GM19397 (cell line): ENCODE measurements around the gene EVA1B.
A peak's percentile ranks its signal among the peaks of the same experiment; 100 is the strongest.

ENCODE experiments used
- ATAC-seq: cut with Tn5 transposase; IDR thresholded peaks from one replicate; pipeline ENCODE4 v1.9.1; 2021; ENCODE audit warnings: mild to moderate bottlenecking, moderate library complexity; ENCODE audit not compliant: unreplicated experiment

Gene EVA1B, protein sequence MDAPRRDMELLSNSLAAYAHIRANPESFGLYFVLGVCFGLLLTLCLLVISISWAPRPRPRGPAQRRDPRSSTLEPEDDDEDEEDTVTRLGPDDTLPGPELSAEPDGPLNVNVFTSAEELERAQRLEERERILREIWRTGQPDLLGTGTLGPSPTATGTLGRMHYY

DNA sequence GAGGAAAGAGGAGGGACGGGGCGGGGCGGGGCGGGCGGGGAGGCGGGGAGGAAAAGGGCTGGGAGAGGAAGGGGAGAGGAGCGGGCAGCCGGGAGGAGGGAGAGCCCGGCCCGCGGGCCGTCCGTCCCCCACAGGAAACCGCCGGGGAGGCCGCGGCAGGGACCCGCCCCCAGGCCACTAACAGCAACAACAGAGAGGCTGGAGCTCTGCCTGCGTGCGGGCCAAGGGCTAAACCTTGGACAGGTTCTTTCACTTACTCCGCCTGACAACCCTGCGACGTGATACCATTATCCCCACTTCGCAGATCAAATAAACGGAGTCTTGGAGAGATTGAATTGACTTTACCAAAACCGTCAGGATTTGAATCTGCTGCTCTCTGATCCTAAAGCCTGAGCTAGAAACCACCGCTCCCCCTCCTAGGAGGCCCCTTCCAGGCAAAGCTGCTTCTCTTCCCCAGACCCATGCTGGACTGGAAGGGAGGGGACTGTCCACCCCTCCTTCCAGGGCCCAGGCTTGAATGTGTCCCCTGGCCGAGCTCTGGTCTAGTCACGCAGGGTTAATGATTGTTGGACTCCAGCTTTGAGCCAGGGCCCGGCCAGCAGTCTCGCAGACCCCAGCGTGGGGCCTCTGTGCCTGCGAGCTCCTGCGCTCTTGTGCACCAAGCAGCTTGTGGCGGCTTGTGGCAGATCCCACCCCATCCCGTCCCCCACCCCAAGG, at the start of gene EVA1B:
Gene EVA1B (minus strand): TSS at position 10 of the 717 bp plus-strand sequence. CDS start 608 bp downstream, outside the sequence.
- ATAC-seq: no peak

DNA sequence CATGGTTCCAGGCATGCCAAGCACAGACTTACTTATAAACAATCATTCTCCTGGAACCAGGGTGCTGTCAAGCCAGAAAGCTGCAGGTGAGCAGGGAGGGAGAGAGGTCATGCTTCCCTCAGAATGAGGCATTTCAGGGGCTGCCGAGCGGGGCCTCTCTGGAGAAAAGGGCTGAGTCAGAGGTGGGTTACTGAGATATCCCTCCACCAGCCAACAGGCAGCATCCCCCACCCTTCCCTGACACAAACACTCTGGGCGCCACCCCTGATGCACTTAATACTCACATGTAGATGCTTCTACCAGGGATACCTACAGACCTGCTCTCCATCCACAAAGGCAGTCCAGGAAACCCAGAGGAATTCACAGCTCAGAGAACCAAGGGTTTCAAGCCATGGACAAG, 49.2 kb upstream of the EVA1B start:
- ATAC-seq: no peak

DNA sequence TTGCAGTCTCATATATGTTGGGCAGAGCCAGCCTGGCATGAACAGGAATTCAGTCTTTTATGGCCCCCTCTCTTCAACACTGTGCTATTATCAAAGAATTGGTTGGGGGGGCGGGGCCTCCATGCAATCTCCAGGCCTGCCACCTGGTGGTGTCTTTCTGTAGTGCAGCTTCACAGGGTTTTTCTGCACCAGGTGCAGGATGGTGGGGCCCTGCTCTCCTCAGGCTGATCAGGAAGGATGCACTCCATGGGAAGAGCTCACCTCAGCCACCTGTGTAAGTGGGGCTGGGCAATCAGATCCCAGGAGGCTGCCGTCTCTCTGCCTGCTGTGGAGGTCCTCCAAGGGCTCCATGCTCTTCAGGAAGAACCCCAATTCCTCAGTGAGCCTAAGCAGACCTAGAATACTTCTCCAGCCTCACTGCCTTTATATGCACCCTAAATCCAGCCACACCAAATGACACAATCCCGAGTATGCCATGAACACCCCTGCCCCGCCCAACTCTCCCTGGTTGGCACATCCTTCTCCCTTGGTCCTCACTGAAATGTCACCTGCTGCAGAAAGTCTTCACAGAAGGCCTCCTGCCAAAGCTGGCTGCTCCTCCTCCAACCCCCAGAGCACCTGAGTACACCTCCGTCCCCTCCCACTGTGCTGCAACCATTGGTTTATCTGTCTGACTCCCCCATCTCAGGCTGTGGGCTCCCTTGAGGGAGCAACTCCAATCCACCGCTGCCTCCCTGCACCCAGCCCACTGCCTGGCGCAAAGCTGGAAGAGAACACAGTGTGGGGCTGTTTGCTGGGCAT, 45.8 kb upstream of the EVA1B start:
- no peak for ATAC-seq

DNA sequence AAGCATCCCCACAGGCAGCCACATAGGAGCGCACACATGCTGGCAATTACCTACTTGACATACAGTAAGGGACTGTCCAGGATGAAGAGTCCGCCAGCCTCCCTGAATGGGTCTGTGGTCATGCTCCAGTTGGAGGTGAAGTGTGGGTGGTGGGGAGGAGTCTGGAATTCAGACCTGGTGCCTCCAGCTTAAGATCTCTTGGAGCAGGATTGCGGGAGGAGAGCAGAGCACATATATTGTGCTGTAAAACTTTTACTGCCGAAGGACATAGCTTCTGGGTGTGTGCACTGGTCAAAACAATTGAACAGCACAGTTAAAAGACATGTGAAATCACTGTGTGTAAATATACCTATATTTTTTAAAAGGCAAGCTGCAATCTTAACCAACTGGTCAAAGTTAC, 44.4 kb upstream of the EVA1B start:
- no peak for ATAC-seq

DNA sequence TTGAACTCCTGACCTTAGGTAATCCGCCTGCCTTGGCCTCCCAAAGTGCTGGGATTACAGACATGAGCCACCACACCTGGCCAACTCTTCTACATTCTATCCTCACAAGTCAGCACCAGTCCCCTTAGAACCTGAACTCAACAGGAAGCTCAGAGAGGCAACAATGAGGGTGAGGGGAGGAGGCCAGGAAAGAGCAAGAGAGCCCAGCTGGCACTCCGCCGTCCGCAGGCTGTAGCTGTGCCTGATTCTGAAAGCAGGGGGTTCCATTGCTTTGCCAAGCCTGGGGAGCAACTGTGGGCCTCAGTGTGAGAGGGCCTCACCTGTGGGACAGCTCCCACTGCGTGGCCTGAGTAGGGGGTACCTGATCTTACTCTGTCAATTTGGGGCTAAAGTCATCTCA, 43.6 kb upstream of the EVA1B start:
- no peak for ATAC-seq

DNA sequence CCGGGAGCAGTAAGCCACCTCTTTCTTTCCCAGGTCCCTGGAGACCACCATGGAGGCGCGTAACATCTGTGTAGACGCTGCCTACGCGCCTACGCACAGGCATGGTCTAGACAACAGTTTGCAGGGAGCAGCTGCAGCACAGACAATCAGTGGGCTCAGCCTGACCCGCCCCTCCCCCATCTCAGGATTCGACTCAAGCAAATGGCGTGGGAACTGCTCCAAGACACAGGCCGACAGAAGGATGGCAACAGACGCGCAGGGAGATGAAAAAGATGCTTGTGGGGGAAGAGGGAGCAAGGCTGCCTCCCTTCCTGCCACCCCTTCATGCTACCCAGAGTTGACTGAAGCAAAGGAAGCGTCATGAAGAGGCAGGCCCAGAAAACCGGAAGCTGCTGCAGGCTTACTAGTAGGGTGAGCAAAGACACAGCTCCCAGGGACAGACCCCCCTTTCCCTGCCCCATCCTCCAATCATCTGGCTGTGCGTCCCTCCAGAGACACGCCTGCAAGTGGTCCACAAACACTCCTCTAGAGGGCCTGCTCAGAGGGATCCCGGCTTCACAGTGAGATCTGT, 42.7 kb upstream of the EVA1B start:
- ATAC-seq: no peak

DNA sequence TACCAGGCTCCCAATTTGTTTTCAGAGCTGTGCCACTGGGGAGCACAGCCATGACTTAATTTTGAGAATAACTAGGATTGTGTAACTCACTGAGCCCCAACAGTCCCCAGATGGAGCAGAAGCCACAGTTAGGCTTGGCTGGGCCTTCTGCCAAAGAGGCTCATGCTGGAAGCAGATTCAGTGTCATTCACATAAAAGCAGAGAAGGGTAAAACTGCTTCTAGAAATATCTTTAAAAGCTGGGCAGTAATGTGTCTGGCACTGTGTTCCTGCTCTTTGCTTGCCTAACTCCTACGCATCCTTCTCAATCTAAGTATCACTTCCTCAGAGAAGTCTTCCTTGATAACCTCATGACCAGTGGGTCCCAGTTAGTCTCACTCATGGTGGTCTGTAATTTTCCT, 41.9 kb upstream of the EVA1B start:
- ATAC-seq: no peak

DNA sequence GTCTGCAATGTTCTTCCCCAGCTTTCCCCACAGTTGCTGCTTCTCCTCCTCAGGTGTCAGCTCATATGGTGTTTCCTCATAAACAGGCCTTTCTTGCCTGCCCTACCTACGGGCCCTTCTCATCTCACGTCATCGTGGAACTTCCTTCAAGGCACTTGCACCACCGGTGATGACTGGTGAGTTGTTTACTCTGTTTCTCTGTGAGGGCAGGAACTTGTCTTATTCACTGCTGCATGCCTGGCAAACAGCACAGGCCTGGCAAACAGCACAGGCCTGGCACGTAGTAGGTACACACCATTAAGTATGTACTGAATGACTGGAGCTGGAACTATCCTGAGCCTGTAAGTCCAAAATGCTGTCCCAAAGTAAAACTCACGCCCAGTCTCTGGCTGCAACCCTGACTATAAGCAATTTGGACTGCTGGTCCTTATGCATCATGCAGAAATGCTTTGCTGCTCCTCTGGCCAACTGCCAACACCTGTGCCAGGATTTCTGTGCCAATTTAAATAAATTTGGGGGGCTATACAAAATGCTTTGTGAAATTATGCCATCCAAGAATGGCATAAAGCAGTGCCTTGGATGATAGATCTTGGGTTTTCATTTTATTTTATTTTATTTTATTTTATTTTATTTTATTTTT, 36.6 kb upstream of the EVA1B start:
- ATAC-seq: no peak

DNA sequence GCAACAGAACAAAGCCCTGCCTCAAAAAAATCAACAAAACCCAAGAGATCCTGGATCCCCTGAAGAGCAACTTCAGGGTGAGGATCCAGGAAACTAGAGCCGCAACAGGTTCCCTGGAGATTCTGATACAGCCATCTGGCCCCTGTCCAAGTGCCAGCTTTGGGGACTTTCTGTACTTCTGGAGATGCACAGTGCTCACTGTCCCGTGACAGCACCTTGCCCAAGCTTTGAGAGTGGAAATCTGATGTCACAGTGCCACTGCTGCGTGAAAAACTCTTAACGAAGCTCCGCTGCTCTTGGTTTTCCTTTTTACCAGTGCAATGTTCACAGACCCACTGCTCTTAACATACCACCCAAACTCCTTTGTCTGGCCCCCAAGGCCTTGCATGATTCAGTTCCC, 35.9 kb upstream of the EVA1B start:
- ATAC-seq: no peak

DNA sequence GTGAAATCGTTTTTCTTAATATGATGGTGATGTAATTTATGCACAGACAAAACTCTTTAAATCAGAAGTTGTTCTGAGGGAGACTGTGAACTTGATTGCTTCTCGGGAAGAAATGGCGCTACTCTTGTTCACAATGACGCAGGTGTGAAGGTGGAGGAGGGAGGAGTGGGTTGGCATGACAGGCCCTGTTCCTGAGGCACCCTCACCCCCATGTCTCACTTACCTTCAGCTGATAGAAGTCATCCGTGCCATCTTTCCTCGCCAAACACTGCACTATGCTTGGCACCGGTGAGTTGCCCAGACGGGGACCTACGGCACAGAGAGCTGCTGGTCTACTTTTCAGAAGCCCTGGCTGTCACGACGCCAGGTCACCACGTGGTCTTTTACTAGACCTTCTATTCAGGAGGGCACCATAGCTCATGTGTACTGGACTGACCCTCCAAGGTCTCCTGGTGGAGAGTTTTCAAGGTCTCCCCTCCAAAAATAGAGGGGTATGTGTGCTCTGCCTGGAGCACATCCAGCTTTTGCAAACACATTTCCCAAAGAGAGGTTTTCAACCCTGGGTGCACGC, 35.2 kb upstream of the EVA1B start:
- ATAC-seq: no peak

DNA sequence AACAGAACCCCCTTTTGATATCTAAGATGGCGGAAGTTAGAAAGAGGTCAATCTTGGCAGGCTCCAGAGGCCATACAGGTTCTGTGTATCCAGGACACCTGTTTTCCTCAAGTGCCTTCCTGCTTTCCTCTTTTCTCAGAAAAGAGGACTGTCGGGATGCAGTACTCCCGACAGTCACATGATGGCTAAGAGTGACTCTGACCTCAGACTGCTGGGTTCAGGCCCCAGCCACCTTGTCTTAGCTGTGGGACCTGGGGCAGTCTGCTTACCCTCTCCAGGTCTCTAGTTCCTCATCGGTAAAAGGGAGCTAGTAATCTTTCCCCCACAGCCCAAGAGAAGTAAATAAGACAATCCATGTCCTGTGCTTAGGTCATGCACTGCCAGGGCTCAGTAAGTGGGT, 32.4 kb upstream of the EVA1B start:
- no peak for ATAC-seq

DNA sequence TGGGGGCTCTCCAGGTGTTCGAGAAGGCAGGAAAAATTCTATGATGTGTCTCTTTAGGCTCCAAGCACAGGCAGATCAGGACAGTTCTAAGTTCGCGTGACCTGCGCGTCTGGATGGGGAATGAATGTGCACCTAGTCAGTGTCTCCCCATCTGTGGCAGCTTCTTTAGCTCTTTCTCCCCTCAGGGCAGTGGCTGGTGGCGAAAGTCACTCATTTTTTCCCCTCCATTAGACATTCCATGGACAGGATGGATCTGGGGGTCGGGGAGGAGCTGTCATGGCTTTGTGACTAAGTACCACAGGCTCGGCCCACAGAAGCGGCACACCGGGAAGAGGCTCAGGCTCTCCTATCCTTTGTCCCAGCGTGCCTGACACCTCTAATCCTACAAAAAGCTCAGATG, 31.0 kb upstream of the EVA1B start:
- no peak for ATAC-seq

DNA sequence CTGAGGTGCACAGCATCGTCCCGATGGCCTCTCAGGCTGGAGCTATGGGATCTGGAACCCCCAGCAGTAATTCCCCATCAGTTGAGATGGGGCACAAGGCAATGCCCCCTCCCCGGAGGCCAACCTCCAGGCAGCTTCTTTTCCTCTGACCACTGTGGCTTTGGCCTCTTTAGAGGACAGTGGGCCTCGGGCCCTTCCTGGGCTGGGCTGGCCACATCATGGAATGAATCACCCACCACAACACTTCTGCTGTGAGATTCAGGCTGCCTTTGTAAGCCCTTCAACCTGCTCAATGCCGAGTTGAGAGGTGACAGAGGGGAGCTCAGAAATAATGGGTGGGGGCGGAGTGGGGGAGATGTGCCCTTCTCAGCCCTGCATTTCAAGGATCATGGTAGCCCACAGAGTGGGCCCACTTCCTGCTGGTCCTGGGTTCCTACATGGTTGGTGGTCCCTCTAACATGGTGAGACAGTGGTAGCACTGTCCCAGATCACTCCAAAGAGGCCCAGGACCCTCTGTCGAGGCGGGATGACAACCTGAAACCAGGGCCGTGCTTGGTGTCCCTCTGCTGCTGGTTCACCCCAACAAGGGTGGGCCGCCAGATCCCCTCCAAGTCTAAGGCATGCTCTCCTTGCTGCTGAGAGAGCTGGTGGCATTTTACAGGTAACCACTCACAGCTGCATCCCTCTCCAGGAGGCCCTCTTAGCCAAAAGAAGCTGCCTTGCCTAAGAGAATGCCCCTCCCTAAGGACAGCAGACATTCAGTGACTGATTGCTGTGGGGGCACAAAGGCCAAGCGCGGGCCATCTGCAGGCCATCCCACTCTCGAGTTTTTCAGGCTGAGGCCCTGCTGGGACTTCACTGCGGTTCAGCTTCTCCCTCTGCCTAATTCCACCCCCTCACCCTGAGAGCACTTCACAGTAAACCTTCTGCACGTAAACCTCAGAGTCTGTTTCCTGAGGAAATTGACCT, 29.7 kb upstream of the EVA1B start:
- no peak for ATAC-seq

DNA sequence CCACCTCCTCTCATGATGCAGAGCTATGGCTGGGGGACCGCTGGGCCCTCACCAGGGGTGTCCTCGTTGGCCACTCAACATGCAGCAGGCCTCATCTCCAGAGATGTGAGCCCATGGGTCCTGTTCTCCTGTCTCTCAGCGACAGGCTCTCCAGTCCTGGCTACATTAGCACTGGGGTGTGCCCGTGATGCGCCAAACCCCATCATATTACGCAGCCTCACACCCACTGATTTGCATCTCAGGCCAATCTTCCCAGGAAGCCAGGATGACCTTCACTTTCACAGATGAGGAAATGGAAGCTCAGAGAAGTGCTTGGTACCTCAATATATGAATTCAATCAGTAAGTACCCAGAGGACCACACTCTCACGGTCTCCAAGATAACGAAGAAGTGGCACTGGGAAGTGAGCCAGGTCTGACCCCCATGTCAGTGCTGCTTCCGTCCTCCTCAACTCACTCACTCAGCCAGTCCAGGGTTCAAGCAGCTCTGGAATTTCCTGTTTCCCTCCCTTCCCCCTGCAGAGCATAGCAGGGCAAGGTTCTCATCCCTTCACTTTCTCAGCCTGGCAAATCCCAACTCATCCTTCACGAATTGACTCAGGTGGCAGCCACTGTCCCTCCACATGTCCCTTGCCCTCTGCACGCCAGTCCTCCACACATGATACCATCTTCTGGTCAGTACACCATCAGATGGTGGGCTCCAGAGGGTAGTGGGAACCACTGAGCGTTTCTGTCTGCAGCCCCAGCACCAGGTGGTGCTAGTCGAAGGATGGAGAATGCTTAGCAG, 28.9 kb upstream of the EVA1B start:
- no peak for ATAC-seq

DNA sequence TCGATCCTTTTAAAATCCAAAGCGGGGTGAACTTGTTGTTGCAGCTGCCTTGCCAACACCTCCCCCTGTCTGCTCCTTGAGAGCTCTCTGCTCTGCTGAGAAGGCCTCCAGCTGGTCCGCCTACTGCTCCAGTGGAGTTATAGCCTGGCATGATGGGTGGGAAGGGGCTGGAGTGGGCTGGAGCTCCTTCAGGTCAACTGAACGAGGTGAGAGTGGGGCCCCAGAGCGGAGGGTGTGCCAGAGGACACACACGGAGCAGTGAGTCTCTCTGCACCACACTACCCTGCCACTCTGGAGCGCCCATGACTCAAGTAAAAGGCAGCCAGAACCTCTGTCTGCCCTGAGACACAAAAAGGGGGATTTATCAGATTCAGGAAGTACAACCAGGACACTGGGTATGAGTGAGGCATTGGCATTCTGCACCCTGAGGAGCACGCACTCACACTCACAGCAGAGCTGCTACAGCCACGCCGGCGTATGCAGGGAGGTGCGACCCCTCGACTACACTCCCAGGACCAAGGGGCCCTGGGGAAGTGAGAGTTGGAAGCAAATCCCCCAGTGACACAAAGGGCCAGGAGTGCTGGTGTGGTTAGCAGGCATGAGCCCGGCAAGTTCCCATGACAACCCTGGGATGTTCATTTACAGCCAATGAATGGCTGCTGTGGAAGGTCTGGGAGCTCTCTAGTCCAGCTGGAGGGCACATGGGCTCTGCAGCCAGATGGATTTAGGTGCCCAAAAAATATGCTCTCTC, 28.0 kb upstream of the EVA1B start:
- ATAC-seq: no peak

DNA sequence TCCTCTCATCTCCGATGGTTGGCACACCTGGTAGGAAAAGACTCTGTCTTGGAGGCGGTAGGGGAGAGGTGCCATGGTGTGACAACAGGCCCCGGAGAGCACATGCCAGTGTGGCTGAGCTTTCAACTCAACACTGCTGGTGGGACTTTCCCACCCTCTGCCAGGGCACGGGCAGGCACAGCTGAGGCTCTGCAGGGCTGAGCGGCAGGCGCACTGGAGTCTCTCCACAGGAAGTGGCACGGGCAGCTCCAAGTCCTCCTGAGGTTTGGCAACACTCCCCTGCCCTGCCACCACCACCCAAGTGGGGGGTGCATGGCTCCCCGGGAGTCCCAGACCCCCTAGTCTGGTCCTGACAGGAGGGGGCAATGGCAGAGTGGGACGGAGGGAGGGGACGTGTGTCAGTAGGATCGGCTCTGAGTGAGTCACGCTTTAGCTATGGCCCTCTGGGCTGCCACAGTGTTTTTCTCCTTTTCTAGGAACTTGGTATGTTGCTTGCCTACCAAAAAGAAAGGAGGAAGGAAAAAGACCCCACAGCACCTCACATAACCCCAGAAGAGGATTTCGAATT, 27.3 kb upstream of the EVA1B start:
- ATAC-seq: no peak

DNA sequence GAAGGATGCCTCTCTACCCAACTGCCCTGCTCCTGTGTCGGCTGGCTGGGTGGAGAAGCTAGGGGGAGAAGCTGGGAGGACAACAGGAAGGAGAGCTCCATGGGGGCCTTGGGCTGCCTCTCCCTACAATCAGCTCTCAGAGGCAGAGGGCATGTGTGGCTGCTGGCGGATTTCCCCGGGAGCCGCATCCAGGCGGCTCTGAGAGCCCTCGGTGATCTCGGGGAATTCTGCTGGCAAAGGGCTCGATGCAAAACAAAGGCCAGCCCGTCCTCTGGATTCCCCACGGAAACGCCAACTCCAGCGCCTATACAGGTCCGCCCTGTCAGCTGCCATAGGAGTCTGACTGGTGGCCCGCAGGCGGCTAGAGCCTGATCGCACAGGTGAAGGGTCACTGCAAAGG, 26.4 kb upstream of the EVA1B start:
- ATAC-seq: no peak

DNA sequence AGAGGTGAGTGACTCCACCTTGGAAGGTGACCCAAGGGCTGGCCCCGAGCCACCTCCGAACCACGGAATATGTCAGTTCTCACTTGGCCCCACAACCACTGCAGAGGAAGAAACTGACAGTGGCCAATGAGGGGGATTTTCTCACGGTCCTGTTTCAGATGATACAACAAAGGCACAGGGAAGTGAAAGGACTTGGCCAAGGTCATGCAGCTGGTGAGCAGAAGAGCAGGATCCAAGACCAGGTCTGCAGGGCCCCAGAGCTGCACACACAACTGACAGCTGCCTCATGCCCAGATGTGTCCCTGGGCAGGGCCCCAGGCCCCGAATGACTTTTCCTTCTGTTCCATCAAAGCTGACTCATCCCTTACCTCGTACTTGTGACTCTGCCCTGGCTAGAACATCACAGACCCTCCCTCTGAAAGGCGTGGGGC, 25.8 kb upstream of the EVA1B start:
- ATAC-seq: peak; percentile 50
